Osteoblast (primary cell): Measurements from ENCODE around the gene SH2B3. TPM values are rescaled to one million over a fixed set of nuclear protein-coding genes. Genes with fewer than 3 reads are reported as not detected.
A peak's percentile ranks its signal among the peaks of the same experiment; 100 is the strongest.

ENCODE experiments used
- DNase-seq: peaks from one replicate; pipeline ENCODE4 v3.0.0; 2011; ENCODE audit warnings: low spot score, mixed read lengths; ENCODE audit not compliant: insufficient read length; ENCODE audit errors: missing footprints
- H2AFZ ChIP-seq: 2 replicates; pipeline ENCODE4 v1.6.0; 2011; ENCODE audit warnings: mild to moderate bottlenecking, low read length
- H3K27ac ChIP-seq: 2 replicates; pipeline ENCODE4 v1.5.1; 2011; ENCODE audit warnings: mild to moderate bottlenecking, low read depth, low read length, moderate library complexity
- H3K27me3 ChIP-seq: 2 replicates; pipeline ENCODE4 v1.6.0; 2012; ENCODE audit warnings: mild to moderate bottlenecking, control low read depth, inconsistent platforms, low read length, moderate library complexity; ENCODE audit not compliant: insufficient read depth
- H3K36me3 ChIP-seq: 2 replicates; pipeline ENCODE4 v1.5.1; 2011; ENCODE audit warnings: mild to moderate bottlenecking, low read length, control low read depth, moderate library complexity; ENCODE audit not compliant: insufficient read depth
- H3K4me1 ChIP-seq: 2 replicates; pipeline ENCODE4 v1.5.1; 2011; ENCODE audit warnings: mild to moderate bottlenecking, low read length, control low read depth, moderate library complexity; ENCODE audit not compliant: insufficient read depth
- H3K4me2 ChIP-seq: 2 replicates; pipeline ENCODE4 v1.6.0; 2011; ENCODE audit warnings: mild to moderate bottlenecking, low read length; ENCODE audit not compliant: insufficient read depth
- H3K4me3 ChIP-seq: fragments of 200-600 bp; sonication (generic); 3 replicates; pipeline ENCODE4 v1.5.1; 2012; ENCODE audit warnings: mild to moderate bottlenecking, low read length, inconsistent platforms; ENCODE audit not compliant: insufficient read depth
- H3K79me2 ChIP-seq: 2 replicates; pipeline ENCODE4 v1.6.0; 2012; ENCODE audit warnings: mild to moderate bottlenecking, low read length, control low read depth, inconsistent platforms; ENCODE audit not compliant: insufficient read depth
- H3K9me3 ChIP-seq: 2 replicates; pipeline ENCODE4 v1.5.1; 2011; ENCODE audit warnings: low read depth, low read length, control low read depth
- H4K20me1 ChIP-seq: 2 replicates; pipeline ENCODE4 v1.6.0; 2012; ENCODE audit warnings: mild to moderate bottlenecking, low read length, control low read depth; ENCODE audit not compliant: insufficient read depth
- total RNA-seq: library from RNA; depleted of rRNA; stranded (reverse); fragments of >200 nt; gene quantifications from 2 replicates; pipeline ENCODE4 v1.2.3, GENCODE V29; 2012
- TF ChIP-seq, protein P1 (sequence below): IDR thresholded peaks from 2 replicates; pipeline ENCODE4 v1.5.1; 2011; ENCODE audit warnings: mild to moderate bottlenecking, low read depth, low read length, moderate library complexity; ENCODE audit errors: extremely low read depth

SH2B3 gene
- total RNA-seq, 1 donor, result 51.4 TPM

DNA sequence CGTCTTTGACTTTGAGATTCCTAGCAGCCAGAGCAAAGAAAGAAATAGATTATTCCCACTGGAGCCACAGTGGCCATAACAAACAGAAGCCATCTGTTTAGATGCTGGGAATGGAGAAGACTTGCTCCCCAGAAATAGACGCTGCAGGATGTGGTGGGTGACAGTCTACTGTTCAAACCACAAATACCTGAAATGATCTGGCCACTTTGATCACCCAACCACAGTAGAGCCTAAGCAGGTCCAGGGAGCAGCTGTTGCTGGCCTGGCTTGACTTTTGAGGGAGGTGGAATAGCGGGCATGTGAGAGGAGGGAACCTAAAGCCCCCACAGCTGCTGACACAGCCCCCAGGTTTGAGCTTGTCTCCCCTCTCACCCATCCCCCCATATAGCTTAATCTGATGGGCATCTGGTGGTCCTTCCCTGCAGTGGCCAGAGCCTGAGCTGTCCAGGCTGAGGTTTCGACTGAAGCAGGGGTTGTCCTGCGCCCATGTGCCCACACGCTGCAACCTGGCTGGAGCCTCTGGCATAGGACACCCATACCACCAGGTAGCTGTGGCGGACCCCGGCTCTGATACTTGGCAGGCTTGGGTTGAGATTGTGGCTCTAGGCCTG lies 38.7 kb downstream of the SH2B3 start:
- peaks cover 67% of the 10 kb centered on the region for H4K20me1 ChIP-seq
- H3K9me3 ChIP-seq, result no peaks in the 10 kb centered on the region
- DNase-seq, result peak; percentile 73
- peaks cover 32% of the 10 kb centered on the region for H3K4me1 ChIP-seq
- no peak overlapping the region for H3K4me3 ChIP-seq
- TF ChIP-seq, protein P1, sequence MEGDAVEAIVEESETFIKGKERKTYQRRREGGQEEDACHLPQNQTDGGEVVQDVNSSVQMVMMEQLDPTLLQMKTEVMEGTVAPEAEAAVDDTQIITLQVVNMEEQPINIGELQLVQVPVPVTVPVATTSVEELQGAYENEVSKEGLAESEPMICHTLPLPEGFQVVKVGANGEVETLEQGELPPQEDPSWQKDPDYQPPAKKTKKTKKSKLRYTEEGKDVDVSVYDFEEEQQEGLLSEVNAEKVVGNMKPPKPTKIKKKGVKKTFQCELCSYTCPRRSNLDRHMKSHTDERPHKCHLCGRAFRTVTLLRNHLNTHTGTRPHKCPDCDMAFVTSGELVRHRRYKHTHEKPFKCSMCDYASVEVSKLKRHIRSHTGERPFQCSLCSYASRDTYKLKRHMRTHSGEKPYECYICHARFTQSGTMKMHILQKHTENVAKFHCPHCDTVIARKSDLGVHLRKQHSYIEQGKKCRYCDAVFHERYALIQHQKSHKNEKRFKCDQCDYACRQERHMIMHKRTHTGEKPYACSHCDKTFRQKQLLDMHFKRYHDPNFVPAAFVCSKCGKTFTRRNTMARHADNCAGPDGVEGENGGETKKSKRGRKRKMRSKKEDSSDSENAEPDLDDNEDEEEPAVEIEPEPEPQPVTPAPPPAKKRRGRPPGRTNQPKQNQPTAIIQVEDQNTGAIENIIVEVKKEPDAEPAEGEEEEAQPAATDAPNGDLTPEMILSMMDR, result no peak
- peaks cover 81% of the 10 kb centered on the region for H3K79me2 ChIP-seq
- H3K27me3 ChIP-seq, result no peaks in the 10 kb centered on the region
- no peak overlapping the region for H3K4me2 ChIP-seq
- peaks cover 43% of the 10 kb centered on the region for H3K36me3 ChIP-seq
- peak overlapping the region; percentile 76 for H3K27ac ChIP-seq
- H2AFZ ChIP-seq, result no peak overlapping the region

GRCh38 chr12:111444925-111445725 lies 39.4 kb downstream of the SH2B3 start:
- Histone ChIP-seq H3K4me3 (no peak overlapping the region), H3K27me3 (no peaks in the 10 kb centered on the region), H3K4me1 (peaks cover 32% of the 10 kb centered on the region), H3K9me3 (no peaks in the 10 kb centered on the region), H4K20me1 (peaks cover 61% of the 10 kb centered on the region), H3K79me2 (peaks cover 74% of the 10 kb centered on the region), H3K4me2 (no peak overlapping the region), H3K27ac (peak overlapping the region; percentile 76), H2AFZ (no peak overlapping the region), H3K36me3 (peaks cover 49% of the 10 kb centered on the region)
- TF ChIP-seq, protein P1, result no peak
- peak; percentile 80 for DNase-seq

- H3K4me1 ChIP-seq, result peaks cover 29% of the 10 kb centered on the region
- TF ChIP-seq, protein P1, result no peak
- no peak overlapping the region for H3K4me2 ChIP-seq
- H3K27me3 ChIP-seq, result no peaks in the 10 kb centered on the region
- H3K9me3 ChIP-seq, result no peaks in the 10 kb centered on the region
- peaks cover 57% of the 10 kb centered on the region for H4K20me1 ChIP-seq
- peaks cover 69% of the 10 kb centered on the region for H3K79me2 ChIP-seq
- DNase-seq, result peak; percentile 45
- peak overlapping the region; percentile 76 for H3K27ac ChIP-seq
- peaks cover 58% of the 10 kb centered on the region for H3K36me3 ChIP-seq
- H2AFZ ChIP-seq, result no peak overlapping the region
- H3K4me3 ChIP-seq, result no peak overlapping the region
Measured at GRCh38 chr12:111445726-111446581, 40.2 kb downstream of the SH2B3 start.
